Rectal smooth muscle tissue (tissue), 1 donor: Measurements from ENCODE around the gene TLX3.
"Not testable (repeated sequence)": the region's sequence is repeated elsewhere in the genome, so short reads cannot be mapped to it uniquely, and the experiment has no call there.

Experiments used
- H3K27ac ChIP-seq: one replicate; pipeline ENCODE4 v1.7.0; 2013; ENCODE audit warnings: low read depth, low read length, inconsistent platforms
- H3K27me3 ChIP-seq: one replicate; pipeline ENCODE4 v1.7.0; 2013; ENCODE audit warnings: low read length; ENCODE audit not compliant: control insufficient read depth, insufficient read depth
- H3K36me3 ChIP-seq: one replicate; pipeline ENCODE4 v1.7.0; 2013; ENCODE audit warnings: low read length; ENCODE audit not compliant: control insufficient read depth, insufficient read depth
- H3K4me1 ChIP-seq: one replicate; pipeline ENCODE4 v1.7.0; 2013; ENCODE audit warnings: low read length; ENCODE audit not compliant: control insufficient read depth, insufficient read depth
- H3K4me3 ChIP-seq: one replicate; pipeline ENCODE4 v1.7.0; 2013; ENCODE audit warnings: low read length
- H3K9ac ChIP-seq: one replicate; pipeline ENCODE4 v1.7.0; 2013; ENCODE audit warnings: low read length

The TLX3 gene

GRCh38 chr5:171283753-171284152 lies 25.3 kb upstream of the TLX3 start:
- H3K4me3 ChIP-seq: no peak overlapping the region

GRCh38 chr5:171285465-171285864 lies 23.6 kb upstream of the TLX3 start:
- no peak overlapping the region for H3K4me3 ChIP-seq
- H3K27me3 ChIP-seq: no peaks in the 10 kb centered on the region
- H3K9ac ChIP-seq: no peak overlapping the region
- H3K36me3 ChIP-seq: no peaks in the 10 kb centered on the region
- H3K4me1 ChIP-seq: no peaks in the 10 kb centered on the region
- H3K27ac ChIP-seq: no peak overlapping the region

More at GRCh38 chr5:171283753-171284152, 25.3 kb upstream of the TLX3 start:
- H3K4me1 ChIP-seq: no peaks in the 10 kb centered on the region
- no peak overlapping the region for H3K9ac ChIP-seq
- H3K36me3 ChIP-seq: no peaks in the 10 kb centered on the region
- H3K27me3 ChIP-seq: no peaks in the 10 kb centered on the region
- H3K27ac ChIP-seq: no peak overlapping the region

GRCh38 chr5:171288066-171288465 lies 21.0 kb upstream of the TLX3 start:
- Histone ChIP-seq H3K4me3 (no peak overlapping the region), H3K9ac (no peak overlapping the region), H3K4me1 (no peaks in the 10 kb centered on the region), H3K27ac (no peak overlapping the region), H3K27me3 (no peaks in the 10 kb centered on the region), H3K36me3 (no peaks in the 10 kb centered on the region)

GRCh38 chr5:171291371-171291770 lies 17.7 kb upstream of the TLX3 start:
- no peak overlapping the region for H3K4me3 ChIP-seq
- no peaks in the 10 kb centered on the region for H3K36me3 ChIP-seq
- H3K27ac ChIP-seq: no peak overlapping the region
- no peak overlapping the region for H3K9ac ChIP-seq
- no peaks in the 10 kb centered on the region for H3K4me1 ChIP-seq
- H3K27me3 ChIP-seq: no peaks in the 10 kb centered on the region

GRCh38 chr5:171295299-171295698 lies 13.7 kb upstream of the TLX3 start:
- no peaks in the 10 kb centered on the region for H3K27me3 ChIP-seq
- H3K36me3 ChIP-seq: no peaks in the 10 kb centered on the region
- no peaks in the 10 kb centered on the region for H3K4me1 ChIP-seq
- H3K27ac ChIP-seq: no peak overlapping the region
- no peak overlapping the region for H3K9ac ChIP-seq
- no peak overlapping the region for H3K4me3 ChIP-seq

- Histone ChIP-seq H3K4me1 (no peaks in the 10 kb centered on the region), H3K4me3 (no peak overlapping the region), H3K27me3 (no peaks in the 10 kb centered on the region), H3K27ac (no peak overlapping the region), H3K9ac (no peak overlapping the region), H3K36me3 (no peaks in the 10 kb centered on the region)
These were observed 13.2 kb upstream of the TLX3 start for GRCh38 chr5:171295801-171296200.

- H3K4me1 ChIP-seq, H3K27ac ChIP-seq, H3K27me3 ChIP-seq, H3K9ac ChIP-seq, H3K36me3 ChIP-seq, H3K4me3 ChIP-seq: not testable (repeated sequence)
These were observed 11.1 kb upstream of the TLX3 start for GRCh38 chr5:171297941-171298340.

- no peaks in the 10 kb centered on the region for H3K27me3 ChIP-seq
- H3K4me3 ChIP-seq: no peak overlapping the region
- H3K4me1 ChIP-seq: no peaks in the 10 kb centered on the region
These were observed 9.8 kb upstream of the TLX3 start for GRCh38 chr5:171299228-171299627.

GRCh38 chr5:171299851-171300250 lies 9.2 kb upstream of the TLX3 start:
- no peaks in the 10 kb centered on the region for H3K4me1 ChIP-seq
- no peak overlapping the region for H3K4me3 ChIP-seq
- no peaks in the 10 kb centered on the region for H3K36me3 ChIP-seq
- H3K9ac ChIP-seq: no peak overlapping the region
- H3K27ac ChIP-seq: no peak overlapping the region
- no peaks in the 10 kb centered on the region for H3K27me3 ChIP-seq

More at GRCh38 chr5:171299228-171299627, 9.8 kb upstream of the TLX3 start:
- Histone ChIP-seq H3K27ac (no peak overlapping the region), H3K36me3 (no peaks in the 10 kb centered on the region), H3K9ac (no peak overlapping the region)

- H3K4me1 ChIP-seq: no peaks in the 10 kb centered on the region
These were observed 8.7 kb upstream of the TLX3 start for GRCh38 chr5:171300358-171300757.

GRCh38 chr5:171306166-171306565 lies 2.9 kb upstream of the TLX3 start:
- Histone ChIP-seq H3K9ac (no peak overlapping the region), H3K36me3 (no peaks in the 10 kb centered on the region), H3K4me1 (no peaks in the 10 kb centered on the region), H3K4me3 (no peak overlapping the region), H3K27me3 (peaks cover 31% of the 10 kb centered on the region), H3K27ac (no peak overlapping the region)

More at GRCh38 chr5:171300358-171300757, 8.7 kb upstream of the TLX3 start:
- H3K27me3 ChIP-seq: no peaks in the 10 kb centered on the region
- H3K4me3 ChIP-seq: no peak overlapping the region
- H3K27ac ChIP-seq: no peak overlapping the region
- no peak overlapping the region for H3K9ac ChIP-seq
- no peaks in the 10 kb centered on the region for H3K36me3 ChIP-seq

GRCh38 chr5:171306781-171307591 lies 2.1 kb upstream of the TLX3 start:
- Histone ChIP-seq H3K9ac (no peak overlapping the region), H3K4me3 (no peak overlapping the region), H3K4me1 (no peaks in the 10 kb centered on the region), H3K27ac (no peak overlapping the region), H3K36me3 (no peaks in the 10 kb centered on the region), H3K27me3 (peaks cover 33% of the 10 kb centered on the region)

GRCh38 chr5:171307789-171308452 lies 1.1 kb upstream of the TLX3 start:
- Histone ChIP-seq H3K36me3 (no peaks in the 10 kb centered on the region), H3K27ac (no peak overlapping the region), H3K27me3 (peaks cover 40% of the 10 kb centered on the region), H3K4me3 (no peak overlapping the region), H3K9ac (no peak overlapping the region), H3K4me1 (no peaks in the 10 kb centered on the region)
